ENCODE data around the gene ARHGEF19. TPM values are rescaled to one million over a fixed set of nuclear protein-coding genes. Genes with fewer than 3 reads are reported as not detected.
"Not testable (repeated sequence)": the region's sequence is repeated elsewhere in the genome, so short reads cannot be mapped to it uniquely, and the experiment has no call there.

The ARHGEF19 gene
- polyA plus RNA-seq, 1 experiment: 11.6 TPM

GRCh38 chr1:16215882-16216753 is 3.7 kb upstream of the ARHGEF19 start:
- Histone ChIP-seq H3K4me3 (ENCODE audit: low read depth, low read length) (peak overlapping the region; percentile 45), H3K36me3 (ENCODE audit: control insufficient read depth, insufficient read depth, low read length) (no peaks in the 10 kb centered on the region), H3K27me3 (ENCODE audit: control insufficient read depth, insufficient read depth, low read length) (no peaks in the 10 kb centered on the region)
- TF ChIP-seq CTCF (IDR thresholded peaks at IDR 0.05; ENCODE audit: insufficient read depth, low read depth, low read length): no peak
- CTCF ChIA-PET: interaction anchor here (0.7 to 1.9 kb wide), 6 partner anchors 20 to 143 kb away, joined by 3 to 6 read pairs (median 3); partner anchors contain the start of gene FAM131C
- DNase-seq (ENCODE audit: low read depth): no peak
- POLR2A ChIA-PET: interaction anchor here (1.1 kb wide), 1 partner anchor 9 kb away, joined by 5 read pairs; no protein-coding TSS in a partner anchor

- H3K4me3 ChIP-seq (ENCODE audit: low read depth, low read length); H3K27me3 ChIP-seq (ENCODE audit: control insufficient read depth, insufficient read depth, low read length); POLR2A ChIA-PET; H3K36me3 ChIP-seq (ENCODE audit: control insufficient read depth, insufficient read depth, low read length); DNase-seq (ENCODE audit: low read depth): not testable (repeated sequence)
- CTCF ChIA-PET: interaction anchor here (1.0 kb wide), 1 partner anchor 25 kb away, joined by 3 read pairs; no protein-coding TSS in a partner anchor
Observed at GRCh38 chr1:16215240-16215639, 2.8 kb upstream of the ARHGEF19 start.

GRCh38 chr1:16213544-16213943 is 1.1 kb upstream of the ARHGEF19 start:
- H3K4me3 ChIP-seq (ENCODE audit: low read depth, low read length); H3K36me3 ChIP-seq (ENCODE audit: control insufficient read depth, insufficient read depth, low read length); DNase-seq (ENCODE audit: low read depth); H3K27me3 ChIP-seq (ENCODE audit: control insufficient read depth, insufficient read depth, low read length); POLR2A ChIA-PET: not testable (repeated sequence)
- CTCF ChIA-PET: interaction anchor here (1.3 kb wide), 1 partner anchor 18 kb away, joined by 3 read pairs; no protein-coding TSS in a partner anchor

GRCh38 chr1:16213013-16213412 is 561 bp upstream of the ARHGEF19 start:
- Histone ChIP-seq H3K36me3 (ENCODE audit: control insufficient read depth, insufficient read depth, low read length) (no peaks in the 10 kb centered on the region), H3K27me3 (ENCODE audit: control insufficient read depth, insufficient read depth, low read length) (no peaks in the 10 kb centered on the region), H3K4me3 (ENCODE audit: low read depth, low read length) (no peak overlapping the region)
- POLR2A ChIA-PET: no interaction called here
- no peak for DNase-seq (ENCODE audit: low read depth)
- no peak for TF ChIP-seq CTCF (IDR thresholded peaks at IDR 0.05; ENCODE audit: insufficient read depth, low read depth, low read length)
- CTCF ChIA-PET: no interaction called here

- CTCF ChIA-PET: interaction anchor here (1.2 kb wide), 1 partner anchor 32 kb away, joined by 4 read pairs; no protein-coding TSS in a partner anchor
- no peak for TF ChIP-seq CTCF (IDR thresholded peaks at IDR 0.05; ENCODE audit: insufficient read depth, low read depth, low read length)
- Histone ChIP-seq H3K27me3 (ENCODE audit: control insufficient read depth, insufficient read depth, low read length) (no peaks in the 10 kb centered on the region), H3K36me3 (ENCODE audit: control insufficient read depth, insufficient read depth, low read length) (no peaks in the 10 kb centered on the region), H3K4me3 (ENCODE audit: low read depth, low read length) (no peak overlapping the region)
- POLR2A ChIA-PET: no interaction called here
- no peak for DNase-seq (ENCODE audit: low read depth)
Observed at GRCh38 chr1:16211824-16212223, 628 bp downstream of the ARHGEF19 start.

- Histone ChIP-seq H3K4me3 (ENCODE audit: low read depth, low read length) (no peak overlapping the region), H3K27me3 (ENCODE audit: control insufficient read depth, insufficient read depth, low read length) (no peaks in the 10 kb centered on the region), H3K36me3 (ENCODE audit: control insufficient read depth, insufficient read depth, low read length) (no peaks in the 10 kb centered on the region)
- ChIA-PET POLR2A (no interaction called here), CTCF (interaction anchor here (1.2 kb wide), 2 partner anchors 34 to 129 kb away, joined by 4 to 5 read pairs; no protein-coding TSS in a partner anchor)
- no peak for DNase-seq (ENCODE audit: low read depth)
- no peak for TF ChIP-seq CTCF (IDR thresholded peaks at IDR 0.05; ENCODE audit: insufficient read depth, low read depth, low read length)
Observed at GRCh38 chr1:16210581-16210980, 1.9 kb downstream of the ARHGEF19 start.

Measured in BJ (cell line).